Neural cell (in vitro differentiated cells): ENCODE measurements around the gene ZNF202.

ENCODE experiments used
- CTCF ChIP-seq: fragments of 450-650 bp; IDR thresholded peaks from 2 replicates; pipeline ENCODE4 v1.5.1; 2014; ENCODE audit warnings: antibody characterized with exemption, mild to moderate bottlenecking, moderate library complexity; ENCODE audit not compliant: poor library complexity, severe bottlenecking
- EZH2 ChIP-seq: fragments of 200-600, 300-800 bp; shearing (Covaris generic), sonication (generic); IDR thresholded peaks from 2 replicates; pipeline ENCODE4 v1.6.1; 2014; ENCODE audit warnings: antibody characterized with exemption, low read length, borderline replicate concordance, mild to moderate bottlenecking; ENCODE audit not compliant: insufficient read depth, poor library complexity, severe bottlenecking
- TAF1 ChIP-seq: IDR thresholded peaks from 2 replicates; pipeline ENCODE4 v1.6.1; 2012; ENCODE audit warnings: low read depth

GRCh38 chr11:123778511-123778910, 37.1 kb upstream of the ZNF202 start:
- TF ChIP-seq EZH2 = no peak
- TF ChIP-seq CTCF = no peak
- no peak for TF ChIP-seq TAF1
